ENCODE measurements around the gene PNCK. TPM values are rescaled to one million over a fixed set of nuclear protein-coding genes. Genes with fewer than 3 reads are reported as not detected.

PNCK gene
- total and polyA plus RNA-seq, 2 of the 13 experiments (the other 11 are each of a cell fraction or from before 2014, with no cell fraction given): 33.1 TPM; not detected in 1

GRCh38 chrX:153688506-153688905 is 14.9 kb upstream of the PNCK start:
- TF ChIP-seq RBM39 (IDR thresholded peaks at IDR 0.05; ENCODE audit: low read depth, low read length, poor library complexity, severe bottlenecking) (no peak), RBFOX2 (IDR thresholded peaks at IDR 0.05; ENCODE audit: low read depth, low read length) (peak; percentile 61; the same call in 1 of the 2 replicates), AGO1 (IDR thresholded peaks at IDR 0.05; ENCODE audit: low read depth, low read length, poor library complexity, severe bottlenecking) (peak; percentile 47)
- H3K27me3 ChIP-seq (ENCODE audit: control insufficient read depth in 1 of 2, insufficient read depth in 2 of 2, low read length in 2 of 2): no peaks in the 10 kb centered on the region
- WGBS (ENCODE audit: low lambda C conversion rate): no CpG with 5 or more reads among the region's 57 CpGs
- H3K9ac ChIP-seq (ENCODE audit: insufficient read depth, low read depth, low read length): peak overlapping the region; percentile 60
- H3K79me2 ChIP-seq (ENCODE audit: insufficient read depth, low read length): peaks cover 20% of the 10 kb centered on the region
- peaks cover 32% of the 10 kb centered on the region for H3K4me1 ChIP-seq (ENCODE audit: insufficient read depth, low read length)
- ChIA-PET POLR2A (no interaction called here), CTCF (ENCODE audit: low intra/inter-chr PET ratio, low total read pairs) (no interaction called here)
- FAIRE-seq (no peak), ATAC-seq (no peak), DNase-seq (ENCODE audit: low spot score) (no peak)
- H2AFZ ChIP-seq (ENCODE audit: low read length): no peak overlapping the region
- no peaks in the 10 kb centered on the region for H3K9me3 ChIP-seq (ENCODE audit: low read length)
- no TSS peak for BruUV-seq (replicated peaks)
- peaks cover 0 to 3% of the 10 kb centered on the region in 2 experiments; a peak in 2 of 5 replicates for H3K36me3 ChIP-seq (replicated peaks in 1 of 2; ENCODE audit: control insufficient read depth in 1 of 2, insufficient read depth in 2 of 2, low read length in 2 of 2)
- intact Hi-C loops (cut with micrococcal nuclease; ENCODE audit: unreplicated experiment): no loop called here
- H3K4me3 ChIP-seq (replicated peaks in 1 of 3; ENCODE audit: insufficient read depth in 1 of 3, low read depth in 2 of 3, low read length in 3 of 3): peak overlapping the region in 2 of 3 experiments; percentile 68 to 74; a peak in 3 of 6 replicates
- no peak overlapping the region for H3K27ac ChIP-seq (ENCODE audit: extremely low read length, insufficient read depth, low read length)
- H4K20me1 ChIP-seq (ENCODE audit: insufficient read depth, low read length): peaks cover 22% of the 10 kb centered on the region
- in situ Hi-C loops (cut with HindIII; ENCODE audit: extremely low pct_ligation_motif_present, low pct_unique_long_range_greater_than_20kb): no loop called here
- H3K4me2 ChIP-seq (ENCODE audit: low read depth, low read length): no peak overlapping the region

GRCh38 chrX:153688071-153688470 is 14.5 kb upstream of the PNCK start:
- no peak overlapping the region; a peak in 2 of 6 replicates for H3K4me3 ChIP-seq (replicated peaks in 1 of 3; ENCODE audit: insufficient read depth in 1 of 3, low read depth in 2 of 3, low read length in 3 of 3)
- DNase-seq (ENCODE audit: low spot score) (no peak), ATAC-seq (no peak), FAIRE-seq (no peak)
- H3K27me3 ChIP-seq (ENCODE audit: control insufficient read depth in 1 of 2, insufficient read depth in 2 of 2, low read length in 2 of 2): no peaks in the 10 kb centered on the region
- BruUV-seq (replicated peaks): no TSS peak
- no peak overlapping the region for H2AFZ ChIP-seq (ENCODE audit: low read length)
- H3K9ac ChIP-seq (ENCODE audit: insufficient read depth, low read depth, low read length): no peak overlapping the region
- peaks cover 0 to 3% of the 10 kb centered on the region in 2 experiments; a peak in 2 of 5 replicates for H3K36me3 ChIP-seq (replicated peaks in 1 of 2; ENCODE audit: control insufficient read depth in 1 of 2, insufficient read depth in 2 of 2, low read length in 2 of 2)
- ChIA-PET POLR2A (interaction anchor here (1.3 to 1.9 kb wide), 3 partner anchors 39 to 78 kb away, joined by 3 to 16 read pairs (median 6); partner anchors contain the start of gene PLXNB3), CTCF (ENCODE audit: low intra/inter-chr PET ratio, low total read pairs) (no interaction called here)
- WGBS (ENCODE audit: low lambda C conversion rate): no CpG with 5 or more reads among the region's 69 CpGs
- H3K79me2 ChIP-seq (ENCODE audit: insufficient read depth, low read length): peaks cover 20% of the 10 kb centered on the region
- no peak overlapping the region for H3K27ac ChIP-seq (ENCODE audit: extremely low read length, insufficient read depth, low read length)
- TF ChIP-seq DMAP1 (CRISPR knock-in tag; IDR thresholded peaks at IDR 0.05) (no peak), RBFOX2 (IDR thresholded peaks at IDR 0.05; ENCODE audit: low read depth, low read length) (peak; percentile 40; the same call in 1 of the 2 replicates)
- H3K4me2 ChIP-seq (ENCODE audit: low read depth, low read length): no peak overlapping the region
- in situ Hi-C loops (cut with HindIII; ENCODE audit: extremely low pct_ligation_motif_present, low pct_unique_long_range_greater_than_20kb): no loop called here
- H4K20me1 ChIP-seq (ENCODE audit: insufficient read depth, low read length): peaks cover 20% of the 10 kb centered on the region
- peaks cover 34% of the 10 kb centered on the region for H3K4me1 ChIP-seq (ENCODE audit: insufficient read depth, low read length)
- no peaks in the 10 kb centered on the region for H3K9me3 ChIP-seq (ENCODE audit: low read length)
- intact Hi-C loops (cut with micrococcal nuclease; ENCODE audit: unreplicated experiment): no loop called here

Data from HepG2 (cell line).